GM18909 (cell line): ENCODE measurements around the gene DKK3.
"Not testable (repeated sequence)": the region's sequence is repeated elsewhere in the genome, so short reads cannot be mapped to it uniquely, and the experiment has no call there.

ENCODE experiments used
- ATAC-seq: cut with Tn5 transposase; IDR thresholded peaks from one replicate; pipeline ENCODE4 v1.9.1; 2021; ENCODE audit warnings: mild to moderate bottlenecking; ENCODE audit not compliant: unreplicated experiment, poor library complexity

The DKK3 gene

GRCh38 chr11:12007769-12008737, at the start of gene DKK3:
Gene DKK3, minus strand, starts transcription at chr11:12008626. Its CDS starts 44 bp downstream, at chr11:12008582.
- no peak for ATAC-seq

- no peak for ATAC-seq
Measured at GRCh38 chr11:12057299-12057980, 49.0 kb upstream of the DKK3 start.

- ATAC-seq, result no peak
Measured at GRCh38 chr11:12056119-12056518, 47.7 kb upstream of the DKK3 start.

- no peak for ATAC-seq
Measured at GRCh38 chr11:12053606-12054361, 45.4 kb upstream of the DKK3 start.

GRCh38 chr11:12052676-12053605, 44.5 kb upstream of the DKK3 start:
- no peak for ATAC-seq

- no peak for ATAC-seq
Measured at GRCh38 chr11:12051287-12051662, 42.8 kb upstream of the DKK3 start.

GRCh38 chr11:12050470-12051286, 42.3 kb upstream of the DKK3 start:
- no peak for ATAC-seq

GRCh38 chr11:12048936-12049790, 40.7 kb upstream of the DKK3 start:
- ATAC-seq, result no peak

DNA sequence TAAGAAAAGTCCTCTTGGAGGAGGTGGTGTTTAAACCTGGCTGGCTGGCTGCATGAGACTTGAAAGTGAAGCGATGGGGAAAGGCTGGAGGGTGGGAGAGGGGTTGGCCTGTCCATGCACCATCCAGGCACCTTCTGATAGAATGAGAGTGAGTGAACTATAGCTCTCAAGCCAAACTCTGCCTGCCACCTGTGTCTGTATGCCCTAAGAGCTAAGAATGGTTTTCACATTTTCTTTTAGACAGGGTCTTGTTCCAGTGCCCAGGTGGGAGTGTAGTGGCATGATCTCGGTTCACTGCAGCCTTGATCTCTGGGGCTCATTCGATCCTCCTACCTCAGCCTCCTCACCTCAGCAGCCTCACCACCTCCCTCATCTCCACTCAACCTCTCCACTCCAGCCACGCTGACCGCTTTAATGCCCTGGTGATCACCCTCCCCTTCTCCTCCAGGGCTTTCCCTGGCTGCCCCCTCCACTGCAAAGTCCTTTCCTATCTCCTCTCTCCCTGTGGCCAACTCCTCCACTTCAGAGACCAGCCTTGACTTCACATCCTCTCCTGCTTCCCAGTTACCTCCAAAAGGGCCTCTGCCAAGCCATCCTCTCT, 38.3 kb upstream of the DKK3 start:
- no peak for ATAC-seq

GRCh38 chr11:12045914-12046635, 37.6 kb upstream of the DKK3 start:
- no peak for ATAC-seq

GRCh38 chr11:12044799-12045198, 36.4 kb upstream of the DKK3 start:
- ATAC-seq, result no peak

GRCh38 chr11:12043959-12044791, 35.7 kb upstream of the DKK3 start:
- no peak for ATAC-seq

DNA sequence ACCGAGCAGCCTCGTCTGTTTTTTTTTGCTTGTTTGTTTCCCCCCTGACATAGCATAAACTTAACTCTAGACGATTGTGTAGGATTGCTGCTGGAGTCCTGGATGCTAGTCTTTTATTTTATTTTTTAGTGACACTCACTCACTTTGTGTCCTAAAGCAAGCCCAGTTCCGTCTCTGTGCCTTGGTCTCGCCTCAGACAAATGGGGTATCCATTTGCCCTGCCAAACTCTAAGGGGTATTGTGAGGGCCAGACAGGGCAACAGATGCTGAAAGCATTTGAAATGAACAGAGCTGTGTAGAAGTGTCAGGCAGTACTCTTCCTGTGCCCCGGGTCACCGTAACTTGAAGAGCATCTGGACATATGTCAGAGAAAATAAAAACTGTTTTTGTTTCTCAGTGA, 34.8 kb upstream of the DKK3 start:
- no peak for ATAC-seq

DNA sequence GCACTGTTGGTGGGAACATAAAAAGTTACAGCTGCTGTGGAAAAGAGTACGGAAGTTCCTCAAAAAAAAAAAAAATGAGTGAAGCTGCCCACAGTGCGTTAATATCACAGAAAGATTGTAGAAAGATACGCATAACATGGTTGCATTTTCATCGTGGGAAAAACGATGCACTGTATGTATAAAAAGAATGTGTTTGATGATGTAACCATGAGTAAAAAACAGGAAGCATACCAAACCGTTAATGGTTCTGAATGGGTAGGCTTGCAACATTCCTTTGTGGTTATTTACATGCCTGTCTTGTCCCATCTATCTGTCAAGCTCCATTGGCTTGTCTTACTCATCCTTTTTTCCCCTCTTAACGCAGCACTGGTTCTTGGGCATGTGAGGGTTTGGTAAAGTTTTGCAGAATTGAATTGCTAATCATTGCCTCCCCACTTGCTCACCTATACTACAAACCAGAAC, 33.8 kb upstream of the DKK3 start:
- no peak for ATAC-seq

GRCh38 chr11:12040719-12041118, 32.3 kb upstream of the DKK3 start:
- ATAC-seq, result not testable (repeated sequence)

DNA sequence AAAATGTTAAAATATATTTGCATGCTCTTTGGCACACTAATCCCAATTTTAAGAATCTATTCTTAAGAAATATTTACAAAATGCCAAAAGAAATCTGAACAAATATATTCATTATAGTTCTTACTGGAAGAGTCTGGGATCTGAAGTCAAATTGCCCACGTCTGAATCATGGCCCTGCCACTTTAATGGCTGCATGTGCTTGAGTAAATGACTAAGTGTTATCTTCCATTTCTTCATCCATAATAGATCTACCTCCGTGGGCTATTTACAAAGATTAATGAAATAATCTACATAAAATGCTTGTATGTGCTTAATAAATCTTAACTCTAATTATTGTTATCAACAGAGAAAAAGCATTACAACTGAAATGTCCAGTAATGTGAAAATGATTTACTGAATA, 24.5 kb upstream of the DKK3 start:
- ATAC-seq, result no peak
